ENCODE data around the gene KIF11. TPM values are rescaled to one million over a fixed set of nuclear protein-coding genes. Genes with fewer than 3 reads are reported as not detected.

Gene KIF11
- total and polyA plus RNA-seq, 2 of the 13 experiments (the other 11 are each of a cell fraction or from before 2014, with no cell fraction given), result 8.7 to 38.4 TPM

- TF ChIP-seq ZNF407 (CRISPR knock-in tag; IDR thresholded peaks at IDR 0.05; ENCODE audit: not compliant biosample characterization) (no peak), PRDM4 (CRISPR knock-in tag; IDR thresholded peaks at IDR 0.05; ENCODE audit: borderline replicate concordance) (no peak), SUZ12 (IDR thresholded peaks at IDR 0.05; ENCODE audit: low read depth, low read length) (no peak), MYPOP (CRISPR knock-in tag; IDR thresholded peaks at IDR 0.05) (no peak), POLR2AphosphoS5 (IDR thresholded peaks at IDR 0.05; ENCODE audit: low read depth, low read length) (no peak), HOXA3 (CRISPR knock-in tag; IDR thresholded peaks at IDR 0.05) (no peak), NFE2L2 (IDR thresholded peaks at IDR 0.05; ENCODE audit: low read length) (no peak), ZBTB38 (CRISPR knock-in tag; IDR thresholded peaks at IDR 0.05) (no peak), HMGXB3 (CRISPR knock-in tag; IDR thresholded peaks at IDR 0.05; ENCODE audit: borderline replicate concordance) (no peak), SMARCC2 (IDR thresholded peaks at IDR 0.05) (no peak), SOX6 (IDR thresholded peaks at IDR 0.05) (no peak), SOX6 (CRISPR knock-in tag; IDR thresholded peaks at IDR 0.05) (0 out of 2 replicates have a peak, but pooled peaks have one; percentile 22)
Observed at GRCh38 chr10:92590623-92591549, 2.0 kb upstream of the KIF11 start (continued).

Measured in HepG2 (cell line).